H1 (cell line): ENCODE data around the gene PATJ. TPM values are rescaled to one million over a fixed set of nuclear protein-coding genes. Genes with fewer than 3 reads are reported as not detected.

Source experiments
- CTCF ChIA-PET: fragments of 300-600 bp; sonication (Branson Sonifier 250); formaldehyde crosslinking; loops from one replicate; lab custom pipeline; 2021; ENCODE audit not compliant: partially characterized antibody; lab: Charles Lee
- POLR2A ChIA-PET: fragments of 300-600 bp; sonication (Branson Sonifier 250); formaldehyde crosslinking; loops from one replicate; lab custom pipeline; 2021; ENCODE audit warnings: inconsistent platforms; ENCODE audit not compliant: partially characterized antibody; lab: Charles Lee
- DNase-seq, 2 experiments: peaks; one replicate each; pipeline versions ENCODE4 v3.0.0 to v3.0.0-alpha.2; 2010 to 2022; ENCODE audit warnings: low spot score in 2 of 2, low read depth in 1 of 2, mixed read lengths in 1 of 2
- FAIRE-seq: peaks from 2 replicates; lab custom pipeline; 2011; peaks lifted over from hg19 to GRCh38; lab: Jason Lieb, UNC
- H2AFZ ChIP-seq: 2 replicates; pipeline ENCODE4 v1.8.1; 2012; ENCODE audit warnings: low read length, inconsistent platforms
- H2AK5ac ChIP-seq: 2 replicates; pipeline ENCODE4 v1.6.1; 2013; ENCODE audit warnings: low read depth, low read length
- H2BK120ac ChIP-seq: replicated peaks from 2 replicates; pipeline ENCODE3; 2013; ENCODE audit warnings: low read depth, low read length, inconsistent platforms
- H2BK12ac ChIP-seq: 2 replicates; pipeline ENCODE4 v1.6.1; 2013; ENCODE audit warnings: low read depth, low read length
- H2BK15ac ChIP-seq: 2 replicates; pipeline ENCODE4 v1.6.1; 2013; ENCODE audit warnings: low read length
- H2BK20ac ChIP-seq: 2 replicates; pipeline ENCODE4 v1.6.1; 2013; ENCODE audit warnings: low read length
- H2BK5ac ChIP-seq: 2 replicates; pipeline ENCODE4 v1.6.1; 2013; ENCODE audit warnings: low read depth, low read length
- H3K14ac ChIP-seq: 2 replicates; pipeline ENCODE4 v1.6.1; 2013; ENCODE audit warnings: inconsistent platforms; ENCODE audit not compliant: insufficient read length
- H3K18ac ChIP-seq: 2 replicates; pipeline ENCODE4 v1.6.1; 2013; ENCODE audit warnings: low read length; ENCODE audit errors: extremely low read depth
- H3K23ac ChIP-seq: 2 replicates; pipeline ENCODE4 v1.6.1; 2013; ENCODE audit warnings: inconsistent platforms; ENCODE audit not compliant: insufficient read length
- H3K23me2 ChIP-seq: 2 replicates; pipeline ENCODE4 v1.6.1; 2013; ENCODE audit warnings: low read depth, low read length
- H3K27ac ChIP-seq: 2 replicates; pipeline ENCODE4 v1.6.1; 2011; ENCODE audit warnings: low read depth, low read length, inconsistent platforms
- H3K27me3 ChIP-seq, 4 experiments: replicated peaks in 1 of 4; 1 replicate in 1 of 4; 2 replicates in 3 of 4; pipeline versions ENCODE4 v1.6.1 to v1.8.1; 2011 to 2013; ENCODE audit warnings: low read length in 3 of 4, mild to moderate bottlenecking in 3 of 4, inconsistent platforms in 2 of 4, mixed read lengths in 2 of 4, moderate library complexity in 1 of 4; ENCODE audit not compliant: control insufficient read depth in 3 of 4, insufficient read depth in 3 of 4; ENCODE audit errors: extremely low read depth in 1 of 4
- H3K36me3 ChIP-seq, 4 experiments: 2 replicates each; pipeline versions ENCODE4 v1.6.1 to v1.8.1; 2011 to 2013; ENCODE audit warnings: mild to moderate bottlenecking in 4 of 4, low read length in 3 of 4, moderate library complexity in 2 of 4, control low read depth in 1 of 4, inconsistent platforms in 1 of 4; ENCODE audit not compliant: insufficient read depth in 4 of 4, control insufficient read depth in 2 of 4
- H3K4ac ChIP-seq: replicated peaks from 2 replicates; pipeline ENCODE3; 2013; ENCODE audit warnings: low read length, low read depth, mixed read lengths, inconsistent platforms; ENCODE audit not compliant: insufficient read length
- H3K4me1 ChIP-seq, 4 experiments: replicated peaks in 1 of 4; 1 replicate in 1 of 4; 2 replicates in 3 of 4; pipeline versions ENCODE4 v1.6.1 to v1.8.1; 2011 to 2013; ENCODE audit warnings: low read length in 3 of 4, inconsistent platforms in 2 of 4, mixed read lengths in 1 of 4; ENCODE audit not compliant: insufficient read depth in 4 of 4, control insufficient read depth in 3 of 4
- H3K4me2 ChIP-seq, 2 experiments: 2 replicates each; pipeline versions ENCODE4 v1.6.1 to v1.8.1; 2011 to 2013; ENCODE audit warnings: low read depth in 2 of 2, low read length in 2 of 2, control low read depth in 1 of 2, inconsistent platforms in 1 of 2, mild to moderate bottlenecking in 1 of 2; ENCODE audit not compliant: insufficient read depth in 1 of 2
- H3K4me3 ChIP-seq, 4 experiments: fragments of 200-600, 300-600 bp in 1 of 4; sonication (generic), shearing (Covaris generic), sonication (Bioruptor Twin) in 1 of 4; 2 replicates each; pipeline versions ENCODE4 v1.5.1 to v1.8.1; 2011 to 2016; ENCODE audit warnings: low read length in 4 of 4, low read depth in 3 of 4, control low read depth in 2 of 4, inconsistent platforms in 2 of 4, mild to moderate bottlenecking in 2 of 4, mixed read lengths in 1 of 4, moderate library complexity in 1 of 4; ENCODE audit not compliant: insufficient read depth in 2 of 4; ENCODE audit errors: extremely low read depth in 1 of 4
- H3K56ac ChIP-seq: replicated peaks from 2 replicates; pipeline ENCODE3; 2013; ENCODE audit warnings: low read depth, mild to moderate bottlenecking, mixed read lengths, low read length, inconsistent platforms; ENCODE audit not compliant: insufficient read length
- H3K79me1 ChIP-seq: 2 replicates; pipeline ENCODE4 v1.6.1; 2013; ENCODE audit warnings: low read depth, low read length, control low read depth
- H3K79me2 ChIP-seq, 2 experiments: 2 replicates each; pipeline versions ENCODE4 v1.6.1 to v1.8.1; 2012 to 2013; ENCODE audit warnings: low read length in 2 of 2, mild to moderate bottlenecking in 2 of 2, inconsistent platforms in 1 of 2; ENCODE audit not compliant: insufficient read depth in 2 of 2, control insufficient read depth in 1 of 2
- H3K9ac ChIP-seq, 4 experiments: replicated peaks in 1 of 4; 1 replicate in 1 of 4; 2 replicates in 3 of 4; pipeline versions ENCODE4 v1.6.1 to v1.8.1; 2011 to 2013; ENCODE audit warnings: low read depth in 3 of 4, low read length in 3 of 4, control low read depth in 2 of 4, mild to moderate bottlenecking in 2 of 4, moderate library complexity in 2 of 4, inconsistent platforms in 1 of 4; ENCODE audit errors: extremely low read depth in 1 of 4
- H3K9me3 ChIP-seq, 2 experiments: 2 replicates each; pipeline versions ENCODE4 v1.6.1 to v1.8.1; 2012 to 2013; ENCODE audit warnings: mild to moderate bottlenecking in 2 of 2, moderate library complexity in 2 of 2, control low read depth in 1 of 2, inconsistent platforms in 1 of 2, low read depth in 1 of 2, low read length in 1 of 2, mixed read lengths in 1 of 2; ENCODE audit not compliant: insufficient read depth in 2 of 2
- H4K20me1 ChIP-seq, 2 experiments: replicated peaks in 1 of 2; 2 replicates each; pipeline versions ENCODE3 to v1.8.1; 2011 to 2013; ENCODE audit warnings: inconsistent platforms in 2 of 2, low read length in 2 of 2, mild to moderate bottlenecking in 1 of 2; ENCODE audit not compliant: insufficient read depth in 2 of 2, control insufficient read depth in 1 of 2
- H4K5ac ChIP-seq: 2 replicates; pipeline ENCODE4 v1.6.1; 2013; ENCODE audit warnings: low read length, low read depth, mixed read lengths, inconsistent platforms; ENCODE audit not compliant: insufficient read length
- H4K8ac ChIP-seq: 2 replicates; pipeline ENCODE4 v1.8.0; 2013; ENCODE audit warnings: mild to moderate bottlenecking, moderate library complexity, low read length, inconsistent platforms; ENCODE audit not compliant: insufficient read depth; ENCODE audit errors: extremely low read depth
- H4K91ac ChIP-seq: replicated peaks from 2 replicates; pipeline ENCODE3; 2013; ENCODE audit warnings: low read length, mixed read lengths, inconsistent platforms; ENCODE audit not compliant: insufficient read length
- CBX5 ChIP-seq: fragments of 300-800, 300-1000 bp; sonication (generic); IDR thresholded peaks from 2 replicates; pipeline ENCODE4 v1.7.1; 2016; ENCODE audit warnings: antibody characterized with exemption, low read length, low read depth
- NANOG ChIP-seq: IDR thresholded peaks from 2 replicates; pipeline ENCODE4 v1.6.1; 2011; ENCODE audit warnings: low read length, low read depth, mild to moderate bottlenecking, inconsistent platforms; ENCODE audit not compliant: insufficient read depth, poor library complexity, severe bottlenecking
- polyA plus RNA-seq, 7 experiments: library from polyadenylated mRNA; depleted of rRNA in 3 of 7; stranded (reverse) in 5 of 7; unstranded in 2 of 7; fragments of >200 nt in 5 of 7; fragments of 200-250 nt in 2 of 7; gene quantifications; 1 replicate in 5 of 7; 2 replicates in 1 of 7; 4 replicates in 1 of 7; pipeline versions ENCODE4 v1.2.1 to v1.2.3, GENCODE V29; 2011 to 2013; ENCODE audit warnings: missing spikeins in 2 of 7, mixed read lengths in 2 of 7
- total RNA-seq: library from RNA; stranded (reverse); fragmentation: NEBNext Ultra II Directional; extraction: Animal tissue kit (Norgen Biotek cat#: 25700); gene quantifications from 2 replicates; pipeline ENCODE4 v1.2.1, GENCODE V29; 2021

Gene PATJ
- total and polyA plus RNA-seq, 2 of the 8 experiments (the other 6 are each of a cell fraction or from before 2014, with no cell fraction given), result 8.2 to 55.6 TPM

GRCh38 chr1:61781151-61781550 is 38.9 kb downstream of the PATJ start:
- Histone ChIP-seq H2BK12ac (no peak overlapping the region), H2BK120ac (no peak overlapping the region), H3K14ac (no peak overlapping the region), H3K4me1 (no peaks in the 10 kb centered on the region), H3K9me3 (no peaks in the 10 kb centered on the region), H3K23ac (no peak overlapping the region), H2AK5ac (no peak overlapping the region), H3K56ac (no peak overlapping the region), H3K4ac (no peak overlapping the region), H3K23me2 (no peaks in the 10 kb centered on the region), H3K18ac (no peak overlapping the region), H3K9ac (no peak overlapping the region), H2BK15ac (no peak overlapping the region), H3K27me3 (no peaks in the 10 kb centered on the region), H4K5ac (no peak overlapping the region), H3K79me2 (no peaks in the 10 kb centered on the region), H3K36me3 (peaks cover 0 to 7% (median 0%) of the 10 kb centered on the region in 4 experiments; a peak in 3 of 8 replicates), H2AFZ (no peak overlapping the region), H3K4me3 (no peak overlapping the region), H4K20me1 (peaks cover 0 to 2% of the 10 kb centered on the region in 2 experiments), H2BK5ac (no peak overlapping the region), H3K27ac (no peak overlapping the region), H4K91ac (no peak overlapping the region), H2BK20ac (no peak overlapping the region), H3K4me2 (no peak overlapping the region), H3K79me1 (no peaks in the 10 kb centered on the region), H4K8ac (no peak overlapping the region)
- no peak for FAIRE-seq
- no peak for DNase-seq
- ChIA-PET CTCF (interaction anchor here (0.6 kb wide), 2 partner anchors 47 to 213 kb away, joined by 3 read pairs; no protein-coding TSS in a partner anchor), POLR2A (no interaction called here)
- no peak for TF ChIP-seq CBX5
- no peak for TF ChIP-seq NANOG
